GM19397 (cell line): ENCODE data around the gene KIF18B.

Source experiments
- ATAC-seq: cut with Tn5 transposase; IDR thresholded peaks from one replicate; pipeline ENCODE4 v1.9.1; 2021; ENCODE audit warnings: mild to moderate bottlenecking, moderate library complexity; ENCODE audit not compliant: unreplicated experiment

Gene KIF18B

GRCh38 chr17:44921122-44921882, 26.3 kb downstream of the KIF18B start:
- no peak for ATAC-seq

GRCh38 chr17:44920565-44920940, 27.0 kb downstream of the KIF18B start:
- ATAC-seq = no peak

- peak; percentile 66 for ATAC-seq
Measured at GRCh38 chr17:44919885-44920564, 27.5 kb downstream of the KIF18B start.

- ATAC-seq = no peak
Measured at GRCh38 chr17:44919411-44919810, 28.2 kb downstream of the KIF18B start.

GRCh38 chr17:44918006-44918405, 29.6 kb downstream of the KIF18B start:
- ATAC-seq = no peak

- no peak for ATAC-seq
Measured at GRCh38 chr17:44917456-44917855, 30.1 kb downstream of the KIF18B start.

GRCh38 chr17:44916781-44917241, 30.8 kb downstream of the KIF18B start:
- ATAC-seq = no peak

- ATAC-seq = no peak
Measured at GRCh38 chr17:44915862-44916780, 31.5 kb downstream of the KIF18B start.

GRCh38 chr17:44915321-44915726, 32.2 kb downstream of the KIF18B start, which contains the start of gene GFAP:
TSS of gene GFAP (minus strand) at chr17:44915500. CDS start at chr17:44915486, 14 bp downstream.
- no peak for ATAC-seq

- ATAC-seq = no peak
Measured at GRCh38 chr17:44914698-44915271, 32.8 kb downstream of the KIF18B start.

GRCh38 chr17:44914148-44914547, 33.4 kb downstream of the KIF18B start:
- no peak for ATAC-seq

- no peak for ATAC-seq
Measured at GRCh38 chr17:44913676-44914075, 33.9 kb downstream of the KIF18B start.

GRCh38 chr17:44912763-44913544, 34.6 kb downstream of the KIF18B start:
- no peak for ATAC-seq

GRCh38 chr17:44911133-44912001, 36.2 kb downstream of the KIF18B start:
- ATAC-seq = no peak

- no peak for ATAC-seq
Measured at GRCh38 chr17:44910231-44911106, 37.1 kb downstream of the KIF18B start.

GRCh38 chr17:44909681-44910144, 37.9 kb downstream of the KIF18B start:
- ATAC-seq = no peak

- no peak for ATAC-seq
Measured at GRCh38 chr17:44908761-44909326, 38.7 kb downstream of the KIF18B start.
